GM23248 (cell line): ENCODE data around the gene NEK4.

ENCODE experiments used
- EZH2 ChIP-seq: fragments of 200-600 bp; sonication (generic); IDR thresholded peaks from 2 replicates; pipeline ENCODE4 v1.6.1; 2018; ENCODE audit warnings: antibody characterized with exemption, mild to moderate bottlenecking; ENCODE audit not compliant: insufficient read depth, poor library complexity, severe bottlenecking
- EZH2phosphoT487 ChIP-seq: fragments of 200-600 bp; sonication (generic); IDR thresholded peaks from 2 replicates; pipeline ENCODE4 v1.6.1; 2018; ENCODE audit warnings: antibody characterized with exemption, moderate library complexity, mild to moderate bottlenecking, low read depth; ENCODE audit not compliant: insufficient read depth

DNA sequence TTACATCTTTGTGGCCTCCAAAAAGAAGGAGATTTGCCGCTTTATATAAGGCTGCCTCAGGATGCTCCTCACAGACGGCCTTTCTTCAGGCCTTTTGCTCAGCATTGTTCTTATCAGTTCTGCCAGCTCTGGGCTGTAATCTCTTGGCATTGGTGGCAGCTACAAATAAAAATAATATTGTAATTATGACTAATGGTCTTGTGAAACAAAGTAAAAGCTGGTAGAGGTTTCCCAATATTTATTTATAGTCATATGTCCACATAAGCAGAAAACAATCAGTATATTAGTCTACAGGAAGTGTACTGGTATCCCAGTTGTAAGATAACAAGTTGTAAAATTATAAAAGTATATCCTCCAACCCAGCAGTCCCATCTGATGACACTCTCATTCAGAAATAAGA is 7.3 kb downstream of the NEK4 start:
- TF ChIP-seq EZH2 (no peak), EZH2phosphoT487 (no peak)
